Measurements from ENCODE around the gene SORL1-AS1.

The SORL1-AS1 gene

DNA sequence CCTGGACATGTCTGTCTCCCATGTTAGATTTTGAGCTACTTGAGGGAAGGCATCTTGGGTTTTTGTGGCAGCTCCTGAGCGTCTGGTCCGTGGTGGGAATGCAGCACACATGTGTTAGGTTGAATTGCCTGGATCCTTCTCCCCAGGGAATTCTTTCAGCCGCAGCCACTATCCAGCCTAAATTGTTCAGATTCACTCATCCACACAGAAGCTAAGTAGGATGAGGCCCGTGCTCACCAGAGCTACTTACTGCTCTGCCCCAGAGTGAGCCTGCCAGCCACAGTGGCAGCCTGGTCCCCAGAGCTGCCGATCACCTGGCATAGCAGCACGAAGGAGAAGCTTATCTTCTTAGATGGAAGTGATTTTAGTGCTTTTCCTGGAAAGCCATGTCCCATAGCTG lies 34.4 kb upstream of the SORL1-AS1 start:
- no peak for DNase-seq (ENCODE audit: low spot score)
- ATAC-seq: no peak
- H3K27ac Mint-ChIP-seq: peak overlapping the region; percentile 43
- H3K4me3 Mint-ChIP-seq: no peak overlapping the region
- TF ChIP-seq, protein P1, sequence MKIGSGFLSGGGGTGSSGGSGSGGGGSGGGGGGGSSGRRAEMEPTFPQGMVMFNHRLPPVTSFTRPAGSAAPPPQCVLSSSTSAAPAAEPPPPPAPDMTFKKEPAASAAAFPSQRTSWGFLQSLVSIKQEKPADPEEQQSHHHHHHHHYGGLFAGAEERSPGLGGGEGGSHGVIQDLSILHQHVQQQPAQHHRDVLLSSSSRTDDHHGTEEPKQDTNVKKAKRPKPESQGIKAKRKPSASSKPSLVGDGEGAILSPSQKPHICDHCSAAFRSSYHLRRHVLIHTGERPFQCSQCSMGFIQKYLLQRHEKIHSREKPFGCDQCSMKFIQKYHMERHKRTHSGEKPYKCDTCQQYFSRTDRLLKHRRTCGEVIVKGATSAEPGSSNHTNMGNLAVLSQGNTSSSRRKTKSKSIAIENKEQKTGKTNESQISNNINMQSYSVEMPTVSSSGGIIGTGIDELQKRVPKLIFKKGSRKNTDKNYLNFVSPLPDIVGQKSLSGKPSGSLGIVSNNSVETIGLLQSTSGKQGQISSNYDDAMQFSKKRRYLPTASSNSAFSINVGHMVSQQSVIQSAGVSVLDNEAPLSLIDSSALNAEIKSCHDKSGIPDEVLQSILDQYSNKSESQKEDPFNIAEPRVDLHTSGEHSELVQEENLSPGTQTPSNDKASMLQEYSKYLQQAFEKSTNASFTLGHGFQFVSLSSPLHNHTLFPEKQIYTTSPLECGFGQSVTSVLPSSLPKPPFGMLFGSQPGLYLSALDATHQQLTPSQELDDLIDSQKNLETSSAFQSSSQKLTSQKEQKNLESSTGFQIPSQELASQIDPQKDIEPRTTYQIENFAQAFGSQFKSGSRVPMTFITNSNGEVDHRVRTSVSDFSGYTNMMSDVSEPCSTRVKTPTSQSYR (CRISPR knock-in tag; IDR thresholded peaks at IDR 0.05): no peak
- no peak for TF ChIP-seq CBFB (CRISPR knock-in tag; IDR thresholded peaks at IDR 0.05; ENCODE audit: low read depth)
- TF ChIP-seq OVOL2 (CRISPR knock-in tag; IDR thresholded peaks at IDR 0.05; ENCODE audit: borderline replicate concordance): no peak
- TF ChIP-seq ZNF232 (CRISPR knock-in tag; IDR thresholded peaks at IDR 0.05): no peak
- TF ChIP-seq, protein P2, sequence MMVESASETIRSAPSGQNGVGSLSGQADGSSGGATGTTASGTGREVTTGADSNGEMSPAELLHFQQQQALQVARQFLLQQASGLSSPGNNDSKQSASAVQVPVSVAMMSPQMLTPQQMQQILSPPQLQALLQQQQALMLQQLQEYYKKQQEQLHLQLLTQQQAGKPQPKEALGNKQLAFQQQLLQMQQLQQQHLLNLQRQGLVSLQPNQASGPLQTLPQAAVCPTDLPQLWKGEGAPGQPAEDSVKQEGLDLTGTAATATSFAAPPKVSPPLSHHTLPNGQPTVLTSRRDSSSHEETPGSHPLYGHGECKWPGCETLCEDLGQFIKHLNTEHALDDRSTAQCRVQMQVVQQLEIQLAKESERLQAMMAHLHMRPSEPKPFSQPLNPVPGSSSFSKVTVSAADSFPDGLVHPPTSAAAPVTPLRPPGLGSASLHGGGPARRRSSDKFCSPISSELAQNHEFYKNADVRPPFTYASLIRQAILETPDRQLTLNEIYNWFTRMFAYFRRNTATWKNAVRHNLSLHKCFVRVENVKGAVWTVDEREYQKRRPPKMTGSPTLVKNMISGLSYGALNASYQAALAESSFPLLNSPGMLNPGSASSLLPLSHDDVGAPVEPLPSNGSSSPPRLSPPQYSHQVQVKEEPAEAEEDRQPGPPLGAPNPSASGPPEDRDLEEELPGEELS (CRISPR knock-in tag; IDR thresholded peaks at IDR 0.05): no peak
- TF ChIP-seq, protein P3, sequence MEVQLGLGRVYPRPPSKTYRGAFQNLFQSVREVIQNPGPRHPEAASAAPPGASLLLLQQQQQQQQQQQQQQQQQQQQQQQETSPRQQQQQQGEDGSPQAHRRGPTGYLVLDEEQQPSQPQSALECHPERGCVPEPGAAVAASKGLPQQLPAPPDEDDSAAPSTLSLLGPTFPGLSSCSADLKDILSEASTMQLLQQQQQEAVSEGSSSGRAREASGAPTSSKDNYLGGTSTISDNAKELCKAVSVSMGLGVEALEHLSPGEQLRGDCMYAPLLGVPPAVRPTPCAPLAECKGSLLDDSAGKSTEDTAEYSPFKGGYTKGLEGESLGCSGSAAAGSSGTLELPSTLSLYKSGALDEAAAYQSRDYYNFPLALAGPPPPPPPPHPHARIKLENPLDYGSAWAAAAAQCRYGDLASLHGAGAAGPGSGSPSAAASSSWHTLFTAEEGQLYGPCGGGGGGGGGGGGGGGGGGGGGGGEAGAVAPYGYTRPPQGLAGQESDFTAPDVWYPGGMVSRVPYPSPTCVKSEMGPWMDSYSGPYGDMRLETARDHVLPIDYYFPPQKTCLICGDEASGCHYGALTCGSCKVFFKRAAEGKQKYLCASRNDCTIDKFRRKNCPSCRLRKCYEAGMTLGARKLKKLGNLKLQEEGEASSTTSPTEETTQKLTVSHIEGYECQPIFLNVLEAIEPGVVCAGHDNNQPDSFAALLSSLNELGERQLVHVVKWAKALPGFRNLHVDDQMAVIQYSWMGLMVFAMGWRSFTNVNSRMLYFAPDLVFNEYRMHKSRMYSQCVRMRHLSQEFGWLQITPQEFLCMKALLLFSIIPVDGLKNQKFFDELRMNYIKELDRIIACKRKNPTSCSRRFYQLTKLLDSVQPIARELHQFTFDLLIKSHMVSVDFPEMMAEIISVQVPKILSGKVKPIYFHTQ (CRISPR knock-in tag; IDR thresholded peaks at IDR 0.05): no peak
- TF ChIP-seq, protein P4, sequence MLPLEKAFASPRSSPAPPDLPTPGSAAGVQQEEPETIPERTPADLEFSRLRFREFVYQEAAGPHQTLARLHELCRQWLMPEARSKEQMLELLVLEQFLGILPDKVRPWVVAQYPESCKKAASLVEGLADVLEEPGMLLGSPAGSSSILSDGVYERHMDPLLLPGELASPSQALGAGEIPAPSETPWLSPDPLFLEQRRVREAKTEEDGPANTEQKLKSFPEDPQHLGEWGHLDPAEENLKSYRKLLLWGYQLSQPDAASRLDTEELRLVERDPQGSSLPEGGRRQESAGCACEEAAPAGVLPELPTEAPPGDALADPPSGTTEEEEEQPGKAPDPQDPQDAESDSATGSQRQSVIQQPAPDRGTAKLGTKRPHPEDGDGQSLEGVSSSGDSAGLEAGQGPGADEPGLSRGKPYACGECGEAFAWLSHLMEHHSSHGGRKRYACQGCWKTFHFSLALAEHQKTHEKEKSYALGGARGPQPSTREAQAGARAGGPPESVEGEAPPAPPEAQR (CRISPR knock-in tag; IDR thresholded peaks at IDR 0.05): no peak
- no peak for TF ChIP-seq ZNF263 (CRISPR knock-in tag; IDR thresholded peaks at IDR 0.05; ENCODE audit: low read depth)
- ChIA-PET POLR2A (no interaction called here), CTCF (no interaction called here)
- peaks cover 55% of the 10 kb centered on the region for H3K36me3 Mint-ChIP-seq
- no peaks in the 10 kb centered on the region for H3K9me3 Mint-ChIP-seq
- no peaks in the 10 kb centered on the region for H3K27me3 Mint-ChIP-seq (ENCODE audit: low read depth)
- H3K4me1 Mint-ChIP-seq: peaks cover 26% of the 10 kb centered on the region

DNA sequence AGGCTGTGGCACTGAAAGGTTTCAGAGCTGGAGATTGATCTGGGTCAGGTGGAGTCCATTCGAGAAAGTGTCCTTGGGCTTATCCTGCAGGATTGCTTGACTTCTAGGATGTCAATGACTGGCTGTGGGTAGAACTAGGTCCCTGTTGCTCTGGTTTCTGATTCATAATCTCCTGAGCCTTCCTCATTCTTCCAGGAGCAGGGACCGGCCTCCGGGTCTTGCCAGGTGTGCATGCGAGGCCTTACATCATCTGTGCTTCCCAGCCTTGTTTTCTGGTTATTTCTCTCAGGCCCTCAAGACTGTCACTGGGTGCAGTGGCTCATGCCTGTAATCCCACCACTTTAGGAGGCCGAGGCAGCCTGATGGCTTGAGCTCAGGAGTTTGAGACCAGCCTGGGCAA lies 33.3 kb upstream of the SORL1-AS1 start:
- peaks cover 49% of the 10 kb centered on the region for H3K36me3 Mint-ChIP-seq
- ATAC-seq: no peak
- ChIA-PET POLR2A (interaction anchor here (0.7 kb wide), 1 partner anchor 28 kb away, joined by 8 read pairs; no protein-coding TSS in a partner anchor), CTCF (interaction anchor here (0.7 kb wide), 1 partner anchor 47 kb away, joined by 3 read pairs; no protein-coding TSS in a partner anchor)
- H3K27me3 Mint-ChIP-seq (ENCODE audit: low read depth): no peaks in the 10 kb centered on the region
- no peak overlapping the region for H3K4me3 Mint-ChIP-seq
- TF ChIP-seq CREM (CRISPR knock-in tag; IDR thresholded peaks at IDR 0.05): no peak
- TF ChIP-seq, protein P5, sequence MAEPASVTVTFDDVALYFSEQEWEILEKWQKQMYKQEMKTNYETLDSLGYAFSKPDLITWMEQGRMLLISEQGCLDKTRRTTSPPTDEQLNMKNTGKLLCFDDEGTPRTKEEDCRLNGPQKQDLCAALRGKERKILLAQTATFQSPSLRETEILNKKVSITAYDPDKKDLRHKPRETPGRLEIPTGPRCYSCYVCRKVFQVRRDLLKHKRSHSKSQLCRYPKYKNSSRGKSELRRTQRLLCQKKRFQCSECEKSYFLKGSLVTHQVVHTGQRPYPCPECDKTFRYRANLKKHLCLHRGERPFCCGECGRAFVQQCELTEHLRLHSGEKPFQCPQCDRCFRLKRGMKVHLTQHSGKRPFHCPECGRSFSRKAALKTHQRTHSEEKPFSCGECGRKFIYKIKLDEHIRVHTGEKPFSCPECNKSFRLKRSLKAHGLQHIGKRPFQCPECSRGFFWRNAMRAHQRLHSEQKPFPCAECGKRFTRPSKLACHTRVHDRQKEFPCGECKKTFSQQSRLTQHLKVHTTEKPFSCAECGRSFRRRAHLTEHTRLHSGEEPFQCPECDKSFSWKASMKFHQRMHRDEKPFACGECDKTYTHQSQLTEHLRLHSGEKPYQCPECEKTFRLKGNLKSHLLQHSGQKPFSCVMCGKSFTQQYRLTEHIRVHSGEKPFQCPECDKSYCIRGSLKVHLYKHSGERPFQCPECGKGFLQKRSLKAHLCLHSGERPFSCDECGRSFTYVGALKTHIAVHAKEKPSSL (CRISPR knock-in tag; conservative IDR thresholded peaks at IDR 0.05): no peak
- TF ChIP-seq, protein P6, sequence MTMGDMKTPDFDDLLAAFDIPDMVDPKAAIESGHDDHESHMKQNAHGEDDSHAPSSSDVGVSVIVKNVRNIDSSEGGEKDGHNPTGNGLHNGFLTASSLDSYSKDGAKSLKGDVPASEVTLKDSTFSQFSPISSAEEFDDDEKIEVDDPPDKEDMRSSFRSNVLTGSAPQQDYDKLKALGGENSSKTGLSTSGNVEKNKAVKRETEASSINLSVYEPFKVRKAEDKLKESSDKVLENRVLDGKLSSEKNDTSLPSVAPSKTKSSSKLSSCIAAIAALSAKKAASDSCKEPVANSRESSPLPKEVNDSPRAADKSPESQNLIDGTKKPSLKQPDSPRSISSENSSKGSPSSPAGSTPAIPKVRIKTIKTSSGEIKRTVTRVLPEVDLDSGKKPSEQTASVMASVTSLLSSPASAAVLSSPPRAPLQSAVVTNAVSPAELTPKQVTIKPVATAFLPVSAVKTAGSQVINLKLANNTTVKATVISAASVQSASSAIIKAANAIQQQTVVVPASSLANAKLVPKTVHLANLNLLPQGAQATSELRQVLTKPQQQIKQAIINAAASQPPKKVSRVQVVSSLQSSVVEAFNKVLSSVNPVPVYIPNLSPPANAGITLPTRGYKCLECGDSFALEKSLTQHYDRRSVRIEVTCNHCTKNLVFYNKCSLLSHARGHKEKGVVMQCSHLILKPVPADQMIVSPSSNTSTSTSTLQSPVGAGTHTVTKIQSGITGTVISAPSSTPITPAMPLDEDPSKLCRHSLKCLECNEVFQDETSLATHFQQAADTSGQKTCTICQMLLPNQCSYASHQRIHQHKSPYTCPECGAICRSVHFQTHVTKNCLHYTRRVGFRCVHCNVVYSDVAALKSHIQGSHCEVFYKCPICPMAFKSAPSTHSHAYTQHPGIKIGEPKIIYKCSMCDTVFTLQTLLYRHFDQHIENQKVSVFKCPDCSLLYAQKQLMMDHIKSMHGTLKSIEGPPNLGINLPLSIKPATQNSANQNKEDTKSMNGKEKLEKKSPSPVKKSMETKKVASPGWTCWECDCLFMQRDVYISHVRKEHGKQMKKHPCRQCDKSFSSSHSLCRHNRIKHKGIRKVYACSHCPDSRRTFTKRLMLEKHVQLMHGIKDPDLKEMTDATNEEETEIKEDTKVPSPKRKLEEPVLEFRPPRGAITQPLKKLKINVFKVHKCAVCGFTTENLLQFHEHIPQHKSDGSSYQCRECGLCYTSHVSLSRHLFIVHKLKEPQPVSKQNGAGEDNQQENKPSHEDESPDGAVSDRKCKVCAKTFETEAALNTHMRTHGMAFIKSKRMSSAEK (CRISPR knock-in tag; IDR thresholded peaks at IDR 0.05; ENCODE audit: borderline replicate concordance): no peak
- no peak for TF ChIP-seq ZNF138 (CRISPR knock-in tag; conservative IDR thresholded peaks at IDR 0.05)
- TF ChIP-seq SMAD4 (CRISPR knock-in tag; IDR thresholded peaks at IDR 0.05): no peak
- TF ChIP-seq, protein P4 (CRISPR knock-in tag; IDR thresholded peaks at IDR 0.05): no peak
- no peak for TF ChIP-seq MXD4 (CRISPR knock-in tag; IDR thresholded peaks at IDR 0.05; ENCODE audit: borderline replicate concordance)
- TF ChIP-seq, protein P7, sequence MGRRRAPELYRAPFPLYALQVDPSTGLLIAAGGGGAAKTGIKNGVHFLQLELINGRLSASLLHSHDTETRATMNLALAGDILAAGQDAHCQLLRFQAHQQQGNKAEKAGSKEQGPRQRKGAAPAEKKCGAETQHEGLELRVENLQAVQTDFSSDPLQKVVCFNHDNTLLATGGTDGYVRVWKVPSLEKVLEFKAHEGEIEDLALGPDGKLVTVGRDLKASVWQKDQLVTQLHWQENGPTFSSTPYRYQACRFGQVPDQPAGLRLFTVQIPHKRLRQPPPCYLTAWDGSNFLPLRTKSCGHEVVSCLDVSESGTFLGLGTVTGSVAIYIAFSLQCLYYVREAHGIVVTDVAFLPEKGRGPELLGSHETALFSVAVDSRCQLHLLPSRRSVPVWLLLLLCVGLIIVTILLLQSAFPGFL (CRISPR knock-in tag; IDR thresholded peaks at IDR 0.05; ENCODE audit: borderline replicate concordance): no peak
- no peak for DNase-seq (ENCODE audit: low spot score)
- peak overlapping the region; percentile 7 for H3K27ac Mint-ChIP-seq
- peaks cover 31% of the 10 kb centered on the region for H3K4me1 Mint-ChIP-seq
- H3K9me3 Mint-ChIP-seq: no peaks in the 10 kb centered on the region

All from WTC11 (cell line).